HG02943 (cell line): ENCODE measurements around the gene TMEM244.
"Not testable (repeated sequence)": the region's sequence is repeated elsewhere in the genome, so short reads cannot be mapped to it uniquely, and the experiment has no call there.

Experiments used
- ATAC-seq: cut with Tn5 transposase; IDR thresholded peaks from one replicate; pipeline ENCODE4 v1.9.1; 2021; ENCODE audit warnings: mild to moderate bottlenecking, low read depth, moderate library complexity; ENCODE audit not compliant: unreplicated experiment

Gene TMEM244

GRCh38 chr6:129871221-129871620, 10.1 kb upstream of the TMEM244 start:
- ATAC-seq: no peak

GRCh38 chr6:129867403-129867802, 6.3 kb upstream of the TMEM244 start:
- ATAC-seq: no peak

GRCh38 chr6:129866688-129867087, 5.6 kb upstream of the TMEM244 start:
- ATAC-seq: no peak

GRCh38 chr6:129866256-129866655, 5.1 kb upstream of the TMEM244 start:
- ATAC-seq: no peak

- ATAC-seq: no peak
These were observed 3.9 kb upstream of the TMEM244 start for GRCh38 chr6:129865013-129865412.

- ATAC-seq: no peak
These were observed 2.5 kb upstream of the TMEM244 start for GRCh38 chr6:129863664-129864063.

- ATAC-seq: no peak
These were observed 1.6 kb downstream of the TMEM244 start for GRCh38 chr6:129859524-129859923.

GRCh38 chr6:129857838-129858237, 3.3 kb downstream of the TMEM244 start:
- no peak for ATAC-seq

GRCh38 chr6:129853996-129854711, 7.0 kb downstream of the TMEM244 start:
- no peak for ATAC-seq

- ATAC-seq: no peak
These were observed 8.8 kb downstream of the TMEM244 start for GRCh38 chr6:129852257-129852858.

GRCh38 chr6:129849456-129849855, 11.7 kb downstream of the TMEM244 start:
- ATAC-seq: no peak

- ATAC-seq: no peak
These were observed 14.4 kb downstream of the TMEM244 start for GRCh38 chr6:129846761-129847160.

- no peak for ATAC-seq
These were observed 15.4 kb downstream of the TMEM244 start for GRCh38 chr6:129845696-129846095.

GRCh38 chr6:129844118-129844891, 16.8 kb downstream of the TMEM244 start:
- ATAC-seq: no peak

GRCh38 chr6:129843573-129843972, 17.5 kb downstream of the TMEM244 start:
- ATAC-seq: no peak

GRCh38 chr6:129842881-129843409, 18.2 kb downstream of the TMEM244 start:
- no peak for ATAC-seq

GRCh38 chr6:129842137-129842536, 19.0 kb downstream of the TMEM244 start:
- ATAC-seq: no peak

GRCh38 chr6:129839562-129839961, 21.6 kb downstream of the TMEM244 start:
- not testable (repeated sequence) for ATAC-seq

- ATAC-seq: no peak
These were observed 25.4 kb downstream of the TMEM244 start for GRCh38 chr6:129835691-129836090.

- ATAC-seq: no peak
These were observed 28.8 kb downstream of the TMEM244 start for GRCh38 chr6:129832299-129832698.

GRCh38 chr6:129828229-129828628, 32.9 kb downstream of the TMEM244 start:
- ATAC-seq: no peak
